HepG2 (cell line): ENCODE results near the gene BSG. TPM values are rescaled to one million over a fixed set of nuclear protein-coding genes. Genes with fewer than 3 reads are reported as not detected.

ENCODE experiments used
- FOXJ3 ChIP-seq: sonication (generic); formaldehyde crosslinking; IDR thresholded peaks from 2 replicates; pipeline ENCODE4 v1.4.0; 2020; ENCODE audit warnings: missing genetic modification reagents, mild to moderate bottlenecking, borderline replicate concordance
- HOXA3 ChIP-seq: sonication (generic); formaldehyde crosslinking; IDR thresholded peaks from 2 replicates; pipeline ENCODE4 v1.5.0; 2020; ENCODE audit warnings: missing genetic modification reagents
- HOXA5 ChIP-seq: sonication (generic); formaldehyde crosslinking; IDR thresholded peaks from 2 replicates; pipeline ENCODE4 v1.4.0; 2020; ENCODE audit warnings: missing genetic modification reagents
- KLF11 ChIP-seq: IDR thresholded peaks from 2 replicates; pipeline ENCODE4 v1.6.1; 2016; ENCODE audit warnings: missing compliant biosample characterization
- MIER3 ChIP-seq: IDR thresholded peaks from 2 replicates; pipeline ENCODE4 v1.6.1; 2016; ENCODE audit warnings: missing compliant biosample characterization, borderline replicate concordance
- MXD4 ChIP-seq: IDR thresholded peaks from 2 replicates; pipeline ENCODE4 v1.6.1; 2016; ENCODE audit warnings: mild to moderate bottlenecking, missing biosample characterization, missing genetic modification reagents
- NONO ChIP-seq, 2 experiments: fragments of 450-650 bp in 1 of 2; sonication (generic) in 1 of 2; formaldehyde crosslinking in 1 of 2; IDR thresholded peaks in 1 of 2; conservative IDR thresholded peaks in 1 of 2; 2 replicates each; pipeline versions ENCODE4 v1.6.1 to v1.8.0; 2017 to 2022; ENCODE audit warnings: mild to moderate bottlenecking in 1 of 2, missing genetic modification reagents in 1 of 2, moderate library complexity in 1 of 2
- NR0B2 ChIP-seq: sonication (generic); formaldehyde crosslinking; IDR thresholded peaks from 2 replicates; pipeline ENCODE4 v1.4.0; 2020; ENCODE audit warnings: mild to moderate bottlenecking, missing genetic modification reagents
- ZBTB40 ChIP-seq, 2 experiments: fragments of 450-650 bp in 1 of 2; sonication (generic) in 1 of 2; formaldehyde crosslinking in 1 of 2; IDR thresholded peaks; 2 replicates each; pipeline versions ENCODE4 v1.6.1 to v1.8.0; 2016 to 2022; ENCODE audit warnings: antibody characterized with exemption in 1 of 2, mild to moderate bottlenecking in 1 of 2, missing genetic modification reagents in 1 of 2
- ZMYM4 ChIP-seq: sonication (generic); formaldehyde crosslinking; IDR thresholded peaks from 2 replicates; pipeline ENCODE4 v1.8.1; 2023; ENCODE audit warnings: mild to moderate bottlenecking, missing genetic modification reagents
- ZNF256 ChIP-seq: sonication (generic); formaldehyde crosslinking; conservative IDR thresholded peaks from 2 replicates; pipeline ENCODE4 v1.4.0; 2020; ENCODE audit warnings: missing genetic modification reagents
- ZNF432 ChIP-seq: sonication (generic); formaldehyde crosslinking; IDR thresholded peaks from 2 replicates; pipeline ENCODE4 v1.5.0; 2020; ENCODE audit warnings: missing genetic modification reagents, mild to moderate bottlenecking, borderline replicate concordance
- ZNF552 ChIP-seq: sonication (generic); formaldehyde crosslinking; IDR thresholded peaks from 2 replicates; pipeline ENCODE4 v1.9.0; 2022; ENCODE audit warnings: missing genetic modification reagents, mild to moderate bottlenecking, borderline replicate concordance
- ZNF562 ChIP-seq: sonication (generic); formaldehyde crosslinking; IDR thresholded peaks from 2 replicates; pipeline ENCODE4 v1.8.0; 2022; ENCODE audit warnings: missing genetic modification reagents, borderline replicate concordance
- ZNF704 ChIP-seq: sonication (generic); formaldehyde crosslinking; IDR thresholded peaks from 2 replicates; pipeline ENCODE4 v1.8.1; 2023; ENCODE audit warnings: mild to moderate bottlenecking, inconsistent platforms, moderate library complexity, missing genetic modification reagents, borderline replicate concordance
- ZNF709 ChIP-seq: sonication (generic); formaldehyde crosslinking; IDR thresholded peaks from 2 replicates; pipeline ENCODE4 v1.5.0; 2020; ENCODE audit warnings: mild to moderate bottlenecking, missing genetic modification reagents
- ZNF83 ChIP-seq: sonication (generic); formaldehyde crosslinking; IDR thresholded peaks from 2 replicates; pipeline ENCODE4 v1.4.0; 2020; ENCODE audit warnings: missing genetic modification reagents, mild to moderate bottlenecking, borderline replicate concordance
- polyA plus RNA-seq, 8 experiments: library from polyadenylated mRNA; depleted of rRNA in 3 of 8; stranded (reverse) in 7 of 8; unstranded in 1 of 8; fragments of >200 nt; fragmentation: Illumina TruSeq in 4 of 8; extraction: Trizol in 4 of 8; gene quantifications; 2 replicates each; pipeline versions ENCODE4 v1.2.1 to v1.2.3, GENCODE V29; 2011 to 2016; ENCODE audit warnings: low read depth in 4 of 8, missing spikeins in 1 of 8, mixed read lengths in 1 of 8; ENCODE audit not compliant: insufficient read depth in 1 of 8
- total RNA-seq, 5 experiments: library from RNA; depleted of rRNA; stranded (reverse); fragments of >200 nt; fragmentation: Illumina TruSeq; extraction: Trizol; gene quantifications; 2 replicates each; pipeline ENCODE4 v1.2.3, GENCODE V29; 2016; ENCODE audit warnings: low read depth in 1 of 5

BSG gene
- total and polyA plus RNA-seq, 2 of the 13 experiments (the other 11 are each of a cell fraction or from before 2014, with no cell fraction given), result 309 to 754 TPM

GRCh38 chr19:591099-591958, 18.9 kb downstream of the BSG start (continued):
- no peak for TF ChIP-seq MIER3 (CRISPR knock-in tag)
- TF ChIP-seq ZNF709 (CRISPR knock-in tag), result peak; percentile 48; the same call in 1 of the 2 replicates
- no peak for TF ChIP-seq NONO (IDR thresholded peaks at IDR 0.05)
- TF ChIP-seq NONO (CRISPR knock-in tag; conservative IDR thresholded peaks at IDR 0.05), result no peak
- TF ChIP-seq HOXA5 (CRISPR knock-in tag), result peak; percentile 95
- no peak for TF ChIP-seq ZNF562
- 0 out of 2 replicates have a peak, but pooled peaks have one; percentile 60 for TF ChIP-seq ZNF704 (CRISPR knock-in tag)
- 0 out of 2 replicates have a peak, but pooled peaks have one; percentile 54 for TF ChIP-seq ZNF552 (CRISPR knock-in tag)
- TF ChIP-seq ZNF256 (CRISPR knock-in tag), result peak; percentile 80; the same call in 1 of the 2 replicates
- TF ChIP-seq ZBTB40 (IDR thresholded peaks at IDR 0.05), result no peak
- TF ChIP-seq ZBTB40 (CRISPR knock-in tag; IDR thresholded peaks at IDR 0.05), result 0 out of 2 replicates have a peak, but pooled peaks have one; percentile 33
- TF ChIP-seq FOXJ3 (CRISPR knock-in tag), result no peak
- TF ChIP-seq KLF11 (CRISPR knock-in tag), result 0 out of 2 replicates have a peak, but pooled peaks have one; percentile 74
- peak; percentile 33; the same call in 1 of the 2 replicates for TF ChIP-seq HOXA3 (CRISPR knock-in tag)
- TF ChIP-seq NR0B2 (CRISPR knock-in tag), result no peak
- no peak for TF ChIP-seq ZNF432 (CRISPR knock-in tag)
- 0 out of 2 replicates have a peak, but pooled peaks have one; percentile 34 for TF ChIP-seq ZMYM4 (CRISPR knock-in tag)
- peak; percentile 66; the same call in 1 of the 2 replicates for TF ChIP-seq MXD4 (CRISPR knock-in tag)
- no peak for TF ChIP-seq ZNF83 (CRISPR knock-in tag)
